ENCODE measurements around the gene LNP1. TPM values are rescaled to one million over a fixed set of nuclear protein-coding genes. Genes with fewer than 3 reads are reported as not detected.

Gene LNP1
- total and polyA plus RNA-seq, 2 donors (not counting 3 experiments of a cell fraction or from before 2014, with no cell fraction given): 0.80 TPM

DNA sequence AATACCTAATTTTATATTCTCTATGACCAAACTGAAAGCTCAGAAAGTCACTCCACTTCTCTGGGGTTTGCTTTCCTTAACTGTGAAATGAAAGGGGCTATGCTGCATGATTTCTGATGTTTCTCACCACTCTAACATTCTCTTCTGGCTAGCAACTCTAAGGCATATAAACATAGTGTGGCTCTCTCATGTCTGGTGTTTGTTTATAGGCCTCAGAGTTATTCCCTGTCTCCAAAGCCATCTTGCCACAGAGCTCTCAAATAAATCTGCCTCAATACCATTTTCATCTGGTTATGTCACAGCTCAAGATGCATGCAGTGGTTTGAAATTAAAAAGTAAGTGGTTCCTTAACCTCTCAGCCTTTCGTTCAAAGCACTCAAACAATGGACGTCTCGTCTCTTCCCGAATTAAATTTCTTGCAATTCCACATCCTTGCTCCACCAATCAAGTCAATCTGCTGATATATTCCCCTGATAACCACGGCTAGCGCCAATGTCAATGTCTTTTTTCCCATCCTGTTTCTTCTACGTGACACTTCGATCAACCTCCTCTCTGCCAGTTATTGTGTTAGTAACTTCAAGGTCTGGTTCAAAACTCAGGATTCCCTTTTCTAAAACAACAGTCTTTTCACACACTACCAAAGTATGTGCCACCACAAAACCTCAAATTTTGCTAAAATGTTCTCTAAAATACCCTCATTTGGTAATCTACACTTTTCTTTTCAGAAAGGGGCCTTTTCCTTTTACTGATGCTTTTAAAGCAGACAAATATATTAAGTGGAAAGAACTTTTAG lies 16.4 kb upstream of the LNP1 start:
- FAIRE-seq: no peak
- peak overlapping the region; percentile 34 for H3K27ac ChIP-seq (ENCODE audit: insufficient read depth, low read depth, low read length)
- H3K9ac ChIP-seq (replicated peaks; ENCODE audit: extremely low read depth, insufficient read depth, low read length): no peak overlapping the region
- BruUV-seq (replicated peaks): no TSS peak
- H2AFZ ChIP-seq (ENCODE audit: low read depth, low read length): no peak overlapping the region
- peaks cover 21% of the 10 kb centered on the region for H3K4me1 ChIP-seq (ENCODE audit: control insufficient read depth, extremely low read depth, insufficient read depth, low read length)
- H4K20me1 ChIP-seq (replicated peaks; ENCODE audit: control insufficient read depth, extremely low read depth, insufficient read depth, low read length): peaks cover 3% of the 10 kb centered on the region
- intact Hi-C loops (cut with micrococcal nuclease) (no loop called here), dilution Hi-C loops (cut with MboI; ENCODE audit: extremely low pct_ligation_motif_present, low sequenced_read_pairs) (no loop called here)
- no peak overlapping the region for H3K4me3 ChIP-seq (replicated peaks in 1 of 3; ENCODE audit: insufficient read depth in 1 of 3, low read depth in 1 of 3, low read length in 3 of 3)
- ChIA-PET CTCF (interaction anchor here (0.9 to 2.4 kb wide), 5 partner anchors 15 to 553 kb away, joined by 3 to 7 read pairs (median 4); no protein-coding TSS in a partner anchor), POLR2A (no interaction called here)
- H3K4me2 ChIP-seq (ENCODE audit: insufficient read depth, low read length): peak overlapping the region; percentile 67
- H3K79me2 ChIP-seq (ENCODE audit: control insufficient read depth, insufficient read depth, low read length): peaks cover 35% of the 10 kb centered on the region
- H3K9me1 ChIP-seq (replicated peaks; ENCODE audit: control insufficient read depth, extremely low read depth, insufficient read depth, low read length): no peaks in the 10 kb centered on the region
- H3K27me3 ChIP-seq (ENCODE audit: control insufficient read depth in 2 of 2, insufficient read depth in 2 of 2, low read length in 2 of 2): no peaks in the 10 kb centered on the region
- peaks cover under 1 to 13% of the 10 kb centered on the region in 2 experiments for H3K36me3 ChIP-seq (ENCODE audit: control insufficient read depth in 2 of 2, extremely low read depth in 1 of 2, insufficient read depth in 2 of 2, low read length in 2 of 2)
- TF ChIP-seq GATA2 (IDR thresholded peaks at IDR 0.05; ENCODE audit: insufficient read depth, insufficient read length, low read depth, low read length) (no peak), JUN (IDR thresholded peaks at IDR 0.05; ENCODE audit: borderline replicate concordance, insufficient read depth, insufficient read length, low read depth) (no peak), EZH2 (IDR thresholded peaks at IDR 0.05; ENCODE audit: borderline replicate concordance, low read depth, low read length, severe bottlenecking) (no peak), FOS (IDR thresholded peaks at IDR 0.05; ENCODE audit: borderline replicate concordance, insufficient read depth, low read length) (no peak), MYC (IDR thresholded peaks at IDR 0.05; ENCODE audit: low read depth, low read length) (no peak), POLR2A (IDR thresholded peaks at IDR 0.05; ENCODE audit: low read depth, low read length) (no peak), POLR2AphosphoS5 (IDR thresholded peaks at IDR 0.05; ENCODE audit: insufficient read depth, low read depth, low read length) (no peak)
- TF ChIP-seq, protein P1, sequence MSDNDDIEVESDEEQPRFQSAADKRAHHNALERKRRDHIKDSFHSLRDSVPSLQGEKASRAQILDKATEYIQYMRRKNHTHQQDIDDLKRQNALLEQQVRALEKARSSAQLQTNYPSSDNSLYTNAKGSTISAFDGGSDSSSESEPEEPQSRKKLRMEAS (IDR thresholded peaks at IDR 0.05; ENCODE audit: insufficient read depth, insufficient read length): no peak
- TF ChIP-seq, protein P2, sequence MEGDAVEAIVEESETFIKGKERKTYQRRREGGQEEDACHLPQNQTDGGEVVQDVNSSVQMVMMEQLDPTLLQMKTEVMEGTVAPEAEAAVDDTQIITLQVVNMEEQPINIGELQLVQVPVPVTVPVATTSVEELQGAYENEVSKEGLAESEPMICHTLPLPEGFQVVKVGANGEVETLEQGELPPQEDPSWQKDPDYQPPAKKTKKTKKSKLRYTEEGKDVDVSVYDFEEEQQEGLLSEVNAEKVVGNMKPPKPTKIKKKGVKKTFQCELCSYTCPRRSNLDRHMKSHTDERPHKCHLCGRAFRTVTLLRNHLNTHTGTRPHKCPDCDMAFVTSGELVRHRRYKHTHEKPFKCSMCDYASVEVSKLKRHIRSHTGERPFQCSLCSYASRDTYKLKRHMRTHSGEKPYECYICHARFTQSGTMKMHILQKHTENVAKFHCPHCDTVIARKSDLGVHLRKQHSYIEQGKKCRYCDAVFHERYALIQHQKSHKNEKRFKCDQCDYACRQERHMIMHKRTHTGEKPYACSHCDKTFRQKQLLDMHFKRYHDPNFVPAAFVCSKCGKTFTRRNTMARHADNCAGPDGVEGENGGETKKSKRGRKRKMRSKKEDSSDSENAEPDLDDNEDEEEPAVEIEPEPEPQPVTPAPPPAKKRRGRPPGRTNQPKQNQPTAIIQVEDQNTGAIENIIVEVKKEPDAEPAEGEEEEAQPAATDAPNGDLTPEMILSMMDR (IDR thresholded peaks at IDR 0.05; ENCODE audit: extremely low read depth in 1 of 2, insufficient read depth in 1 of 2, low read depth in 1 of 2, low read length in 2 of 2): no peak
- no peaks in the 10 kb centered on the region for H3K9me3 ChIP-seq (replicated peaks; ENCODE audit: control insufficient read depth, insufficient read depth, low read length)
- DNase-seq (ENCODE audit: low read depth, low spot score): no peak

Measured in endothelial cell of umbilical vein (primary cell).